GM20431 (cell line): ENCODE data around the gene CREB3L2.
"Not testable (repeated sequence)": the region's sequence is repeated elsewhere in the genome, so short reads cannot be mapped to it uniquely, and the experiment has no call there.

ENCODE experiments used
- in situ Hi-C: fragments of 300-500 bp; cut with MseI, MboI; formaldehyde crosslinking; loops from one replicate; pipeline ENCODE4 v1.15.0; 2020; ENCODE audit warnings: low sequenced_read_pairs; ENCODE audit not compliant: unreplicated experiment

Gene CREB3L2

GRCh38 chr7:137976232-137976631, 25.7 kb downstream of the CREB3L2 start:
- in situ Hi-C loops: no loop called here

- in situ Hi-C loops: no loop called here
Measured at GRCh38 chr7:137975768-137976167, 26.1 kb downstream of the CREB3L2 start.

GRCh38 chr7:137975221-137975620, 26.7 kb downstream of the CREB3L2 start:
- in situ Hi-C loops: no loop called here

- in situ Hi-C loops: no loop called here
Measured at GRCh38 chr7:137974766-137975165, 27.1 kb downstream of the CREB3L2 start.

- in situ Hi-C loops: no loop called here
Measured at GRCh38 chr7:137970253-137970975, 31.5 kb downstream of the CREB3L2 start.

- in situ Hi-C loops: no loop called here
Measured at GRCh38 chr7:137969828-137970227, 32.1 kb downstream of the CREB3L2 start.

- in situ Hi-C loops: no loop called here
Measured at GRCh38 chr7:137968890-137969289, 33.0 kb downstream of the CREB3L2 start.

- in situ Hi-C loops: not testable (repeated sequence)
Measured at GRCh38 chr7:137968339-137968738, 33.5 kb downstream of the CREB3L2 start.

GRCh38 chr7:137967143-137968018, 34.5 kb downstream of the CREB3L2 start:
- in situ Hi-C loops: no loop called here

- in situ Hi-C loops: no loop called here
Measured at GRCh38 chr7:137966641-137967142, 35.2 kb downstream of the CREB3L2 start.

- in situ Hi-C loops: no loop called here
Measured at GRCh38 chr7:137965942-137966640, 35.8 kb downstream of the CREB3L2 start.

GRCh38 chr7:137964824-137965545, 36.9 kb downstream of the CREB3L2 start:
- in situ Hi-C loops: no loop called here

GRCh38 chr7:137962875-137963507, 38.9 kb downstream of the CREB3L2 start:
- in situ Hi-C loops: no loop called here

GRCh38 chr7:137962491-137962874, 39.4 kb downstream of the CREB3L2 start:
- in situ Hi-C loops: no loop called here

- in situ Hi-C loops: no loop called here
Measured at GRCh38 chr7:137961200-137962177, 40.4 kb downstream of the CREB3L2 start.

- in situ Hi-C loops: no loop called here
Measured at GRCh38 chr7:137960020-137960419, 41.9 kb downstream of the CREB3L2 start.

- in situ Hi-C loops: no loop called here
Measured at GRCh38 chr7:137958470-137959431, 43.1 kb downstream of the CREB3L2 start.
